Choroid plexus epithelial cell (primary cell): ENCODE data around the gene TRIM44.
A peak's percentile ranks its signal among the peaks of the same experiment; 100 is the strongest.
"Not testable (repeated sequence)": the region's sequence is repeated elsewhere in the genome, so short reads cannot be mapped to it uniquely, and the experiment has no call there.

ENCODE experiments used
- DNase-seq: peaks from one replicate; pipeline ENCODE4 v3.0.0-alpha.2; 2010; ENCODE audit warnings: low read depth
- H3K4me3 ChIP-seq: 2 replicates; pipeline ENCODE4 v1.5.1; 2011; ENCODE audit warnings: low read depth, mild to moderate bottlenecking, control low read depth, low read length, moderate library complexity
- CTCF ChIP-seq: conservative IDR thresholded peaks from 2 replicates; pipeline ENCODE4 v1.5.1; 2011; ENCODE audit warnings: low read depth, mild to moderate bottlenecking, control low read depth, inconsistent platforms, low read length, moderate library complexity

The TRIM44 gene

GRCh38 chr11:35825386-35825785 is 162.8 kb downstream of the TRIM44 start:
- TF ChIP-seq CTCF = no peak
- no peak overlapping the region for H3K4me3 ChIP-seq
- DNase-seq = no peak

GRCh38 chr11:35826006-35826405 is 163.4 kb downstream of the TRIM44 start:
- DNase-seq = no peak
- no peak for TF ChIP-seq CTCF
- H3K4me3 ChIP-seq = no peak overlapping the region

- H3K4me3 ChIP-seq = no peak overlapping the region
- TF ChIP-seq CTCF = no peak
- DNase-seq = no peak
These were observed 164.4 kb downstream of the TRIM44 start for GRCh38 chr11:35826949-35827348.

- TF ChIP-seq CTCF = no peak
- H3K4me3 ChIP-seq = no peak overlapping the region
- DNase-seq = no peak
These were observed 173.6 kb downstream of the TRIM44 start for GRCh38 chr11:35836205-35836604.

- H3K4me3 ChIP-seq = no peak overlapping the region
- peak; percentile 23 for DNase-seq
- no peak for TF ChIP-seq CTCF
These were observed 175.5 kb downstream of the TRIM44 start for GRCh38 chr11:35838071-35838470.

- DNase-seq, H3K4me3 ChIP-seq: not testable (repeated sequence)
These were observed 176.3 kb downstream of the TRIM44 start for GRCh38 chr11:35838697-35839367.

GRCh38 chr11:35839368-35840161 is 177.0 kb downstream of the TRIM44 start:
- no peak for DNase-seq
- no peak overlapping the region for H3K4me3 ChIP-seq
- TF ChIP-seq CTCF = no peak
